Heart right ventricle (tissue), 16 donors: ENCODE data around the gene PIP5K1B. TPM values are rescaled to one million over a fixed set of nuclear protein-coding genes. Genes with fewer than 3 reads are reported as not detected.

ENCODE experiments used
- ATAC-seq, 8 donors: fragments of 200-7000 bp; cut with Tn5 transposase; one replicate each; pipeline ENCODE4 v1.9.1; 2020; ENCODE audit warnings: mild to moderate bottlenecking in 8 of 8, moderate library complexity in 8 of 8, moderate number of reproducible peaks in 1 of 8
- DNase-seq, 2 donors: peaks; one replicate each; pipeline ENCODE4 v3.0.0-alpha.2; 2020
- H3K27ac ChIP-seq, 10 donors: fragments of 200-600 bp; sonication (generic) in 2 of 10; one replicate each; pipeline versions ENCODE4 v1.5.0 to v1.8.0; 2020 to 2022; ENCODE audit warnings: mild to moderate bottlenecking in 3 of 10
- H3K27me3 ChIP-seq, 7 donors: fragments of 200-600 bp; one replicate each; pipeline ENCODE4 v1.8.0; 2021 to 2022; ENCODE audit warnings: mild to moderate bottlenecking in 2 of 7
- H3K36me3 ChIP-seq, 9 donors: fragments of 200-600 bp; sonication (generic) in 1 of 9; one replicate each; pipeline versions ENCODE4 v1.5.0 to v1.8.0; 2020 to 2022; ENCODE audit warnings: mild to moderate bottlenecking in 2 of 9
- H3K4me1 ChIP-seq, 9 donors: fragments of 200-600 bp; sonication (generic) in 1 of 9; one replicate each; pipeline versions ENCODE4 v1.5.0 to v1.8.0; 2020 to 2022; ENCODE audit warnings: mild to moderate bottlenecking in 4 of 9
- H3K4me3 ChIP-seq, 10 donors: fragments of 200-600 bp; sonication (generic) in 2 of 10; one replicate each; pipeline versions ENCODE4 v1.5.0 to v1.8.0; 2020 to 2022; ENCODE audit warnings: mild to moderate bottlenecking in 7 of 10, moderate library complexity in 2 of 10
- H3K9me3 ChIP-seq, 11 donors: fragments of 200-600 bp in 10 of 11; sonication (generic) in 2 of 11; one replicate each; pipeline versions ENCODE4 v1.5.0 to v1.8.0; 2013 to 2022; ENCODE audit warnings: mild to moderate bottlenecking in 2 of 11, control low read depth in 1 of 11, moderate library complexity in 1 of 11
- CTCF ChIP-seq, 9 donors: fragments of 200-600 bp; sonication (generic) in 2 of 9; IDR thresholded peaks; one replicate each; pipeline versions ENCODE4 v1.5.0 to v1.8.0; 2021 to 2022; ENCODE audit warnings: antibody characterized with exemption in 9 of 9, mild to moderate bottlenecking in 5 of 9, moderate library complexity in 1 of 9
- WGBS, 2 donors: extraction: QIAGEN DNeasy Blood & Tissue Kit; methylation state at CpG; one replicate each; pipeline ENCODE4 v1.1.7; 2013; ENCODE audit warnings: inconsistent platforms in 1 of 2; 5-methylcytosine and 5-hydroxymethylcytosine counted together
- intact Hi-C, 10 donors: fragments of 100-400 bp; cut with DNase I; formaldehyde crosslinking; loops; one replicate each; pipeline versions ENCODE4 v1.11.1 to v1.14.2; 2022
- polyA plus RNA-seq, 2 donors: library from polyadenylated mRNA; stranded (reverse); fragments of 200-250 nt; gene quantifications; one replicate each; pipeline ENCODE4 v1.2.3, GENCODE V29; 2013
- total RNA-seq, 10 donors: library from RNA; stranded (reverse); fragmentation: NEBNext Ultra II Directional in 3 of 10; extraction: Animal tissue kit (Norgen Biotek cat#: 25700) in 3 of 10; gene quantifications; one replicate each; pipeline versions ENCODE4 v1.2.1 to v1.2.4, GENCODE V29; 2021 to 2023
- donor health status: Arrhythmogenic right ventricular cardiomyopathy.
- donor health status: ischemic (EF 13 %, LVEDD 7.1; RV severe dilation, severe dysfunction).
- donor health status: healthy with polysubstance abuse.
- donor health status: DM: no; HTN: yes; CAD: no.
- donor health status: DM: no; HTN: no; CAD: no.
- donor health status: ischemic (EF 25% LVEDD 6.9; RV normal size, moderate dysfunction).
- donor health status: ischemic (EF 25% LVEDD 5.7; RV mildly dilated, moderate dysfunction).
- donor health status: healthy.
- donor health status: DM: yes; HTN: yes; CAD: no.
- donor health status: Ischemic cardiomyopathy.
- donor health status: ischemic (EF 35%, LVEDD 5.7; RV mildly dilated, moderate dysfunction).
- donor health status: nonischemic (EF 11% LVEDD 7.7; RV severe dilation, severe dysfunction).
- donor health status: DM: yes; HTN: yes; CAD: no.
- donor health status: PGD.
- donor health status: ischemic (EF 29% LVEDD 5.4; RV normal size, mild dysfunction).
- donor health status: nonischemic (EF 23%, LVEDD 6.1; RV moderate dilation, normal function).

Gene PIP5K1B
- total and polyA plus RNA-seq, 12 donors = 5.6 to 90.8 (median 48.1) TPM

- Histone ChIP-seq H3K9me3 (no peaks in the 10 kb centered on the region), H3K36me3 (no peaks in the 10 kb centered on the region), H3K4me1 (peaks cover 0 to 30% (median 8%) of the 10 kb centered on the region in 9 donors), H3K27me3 (peaks cover 0 to 48% (median 14%) of the 10 kb centered on the region in 7 donors), H3K27ac (no peak overlapping the region), H3K4me3 (no peak overlapping the region)
- peak in 2 of 9 donors; percentile 12 to 16 for TF ChIP-seq CTCF (IDR thresholded peaks at IDR 0.05)
- ATAC-seq = no peak
- intact Hi-C loops = loop anchor here in 9 of 10 donors (2.0 to 10.0 kb wide), 10 partner anchors 71 to 301 kb away; no protein-coding TSS in a partner anchor
- 62 to 71% methylated on average over 6 of the region's 6 CpGs for WGBS, 2 donors
- no peak for DNase-seq
Observed at GRCh38 chr9:68703672-68704071, 1.4 kb upstream of the PIP5K1B start.

- Histone ChIP-seq H3K9me3 (no peaks in the 10 kb centered on the region), H3K4me3 (peak overlapping the region; percentile 29 to 79 (median 64)), H3K4me1 (peaks cover 0 to 30% (median 8%) of the 10 kb centered on the region in 9 donors), H3K27me3 (peaks cover 0 to 48% (median 14%) of the 10 kb centered on the region in 7 donors), H3K27ac (peak overlapping the region; percentile 81 to 93 (median 88)), H3K36me3 (no peaks in the 10 kb centered on the region)
- intact Hi-C loops = loop anchor here in 9 of 10 donors (2.0 to 10.0 kb wide), 10 partner anchors 70 to 300 kb away; no protein-coding TSS in a partner anchor
- no peak for DNase-seq
- WGBS, 2 donors = 3 to 4% methylated on average over 11 of the region's 11 CpGs
- ATAC-seq = no peak
- no peak for TF ChIP-seq CTCF (IDR thresholded peaks at IDR 0.05)
Observed at GRCh38 chr9:68704498-68704813, 584 bp upstream of the PIP5K1B start.

- intact Hi-C loops = loop anchor here in 9 of 10 donors (2.0 to 10.0 kb wide), 15 partner anchors 69 to 299 kb away; a partner anchor contains a TSS
- 0 to 1% methylated on average over 55 to 59 of the region's 62 CpGs for whole genome bisulfite sequencing, 2 donors
- Histone ChIP-seq H3K4me3 (peak overlapping the region; percentile 29 to 79 (median 64)), H3K27me3 (peaks cover 0 to 51% (median 14%) of the 10 kb centered on the region in 7 donors), H3K4me1 (peaks cover 0 to 40% (median 8%) of the 10 kb centered on the region in 9 donors), H3K36me3 (no peaks in the 10 kb centered on the region), H3K27ac (peak overlapping the region; percentile 81 to 93 (median 88)), H3K9me3 (no peaks in the 10 kb centered on the region)
- DNase-seq = peak; percentile 36 to 55
- TF ChIP-seq CTCF (IDR thresholded peaks at IDR 0.05) = peak in 5 of 9 donors; percentile 10 to 52 (median 38)
- ATAC-seq = peak; percentile 46 to 84 (median 76)
Observed at GRCh38 chr9:68705531-68706362, 707 bp downstream of the PIP5K1B start.

GRCh38 chr9:68706363-68707201, 1.5 kb downstream of the PIP5K1B start:
- intact Hi-C loops = loop anchor here in 9 of 10 donors (5.0 to 10.0 kb wide), 13 partner anchors 68 to 298 kb away; a partner anchor contains a TSS
- peak overlapping the region; percentile 81 to 93 (median 88) for H3K27ac ChIP-seq

More at GRCh38 chr9:68706363-68707201, 1.5 kb downstream of the PIP5K1B start:
- ATAC-seq = peak in 3 of 8 donors; percentile 7 to 29 (median 15)
- Histone ChIP-seq H3K36me3 (no peaks in the 10 kb centered on the region), H3K4me3 (peak overlapping the region; percentile 23 to 79 (median 64)), H3K9me3 (no peaks in the 10 kb centered on the region), H3K4me1 (peaks cover 0 to 45% (median 8%) of the 10 kb centered on the region in 9 donors), H3K27me3 (peaks cover 0 to 51% (median 14%) of the 10 kb centered on the region in 7 donors)
- TF ChIP-seq CTCF (IDR thresholded peaks at IDR 0.05) = no peak
- 8 to 12% methylated on average over 19 of the region's 19 CpGs for WGBS, 2 donors
- DNase-seq = no peak
